HepG2 (cell line): Measurements from ENCODE around the gene NOPCHAP1. TPM values are rescaled to one million over a fixed set of nuclear protein-coding genes. Genes with fewer than 3 reads are reported as not detected.

ENCODE experiments used
- ATAC-seq: fragments of 200-7000 bp; cut with Tn5 transposase; 3 replicates; pipeline ENCODE4 v1.9.1; 2020; ENCODE audit warnings: mild to moderate bottlenecking, moderate library complexity
- BruUV-seq: library from RNA; stranded (reverse); fragments of 400-500 nt; replicated peaks from 2 replicates; lab custom pipeline; 2021; lab: Mats Ljungman, UMichigan
- CTCF ChIA-PET: fragments of 300-600 bp; formaldehyde crosslinking; extraction: SDS; loops from one replicate; lab custom pipeline; 2021; ENCODE audit warnings: low total read pairs, inconsistent platforms, low intra/inter-chr PET ratio; lab: Yijun Ruan, JAX
- POLR2A ChIA-PET: fragments of 350-600 bp; sonication (Branson Sonifier 250); formaldehyde crosslinking; loops from one replicate; lab custom pipeline; 2020; ENCODE audit warnings: antibody characterized with exemption, inconsistent platforms; lab: Yijun Ruan, JAX
- DNase-seq: peaks from one replicate; pipeline ENCODE4 v3.0.0-alpha.2; 2015; ENCODE audit warnings: low spot score
- FAIRE-seq: peaks from 3 replicates; lab custom pipeline; 2011; peaks lifted over from hg19 to GRCh38; lab: Jason Lieb, UNC
- H2AFZ ChIP-seq: one replicate; pipeline ENCODE4 v1.6.1; 2011; ENCODE audit warnings: low read length, inconsistent platforms
- H3K27ac ChIP-seq: fragments of 300-600 bp; 3 replicates; pipeline ENCODE4 v1.8.0; 2011; ENCODE audit warnings: mixed run types, mild to moderate bottlenecking, mixed read lengths, low read length, inconsistent platforms; ENCODE audit not compliant: insufficient read depth; ENCODE audit errors: extremely low read length
- H3K27me3 ChIP-seq, 2 experiments: fragments of 200-600 bp in 1 of 2; 2 replicates in 1 of 2; 3 replicates in 1 of 2; pipeline versions ENCODE4 v1.6.0 to v1.8.0; 2011; ENCODE audit warnings: low read length in 2 of 2, mild to moderate bottlenecking in 2 of 2, moderate library complexity in 2 of 2, inconsistent platforms in 1 of 2; ENCODE audit not compliant: insufficient read depth in 2 of 2, control insufficient read depth in 1 of 2
- H3K36me3 ChIP-seq, 2 experiments: fragments of 200-600 bp in 1 of 2; replicated peaks in 1 of 2; 2 replicates in 1 of 2; 3 replicates in 1 of 2; pipeline versions ENCODE4 v1.5.1 to v1.8.0; 2011; ENCODE audit warnings: low read length in 2 of 2, inconsistent platforms in 1 of 2; ENCODE audit not compliant: insufficient read depth in 2 of 2, control insufficient read depth in 1 of 2
- H3K4me1 ChIP-seq: 2 replicates; pipeline ENCODE4 v1.5.1; 2012; ENCODE audit warnings: low read length, inconsistent platforms; ENCODE audit not compliant: insufficient read depth
- H3K4me2 ChIP-seq: 2 replicates; pipeline ENCODE4 v1.6.0; 2011; ENCODE audit warnings: low read depth, low read length, inconsistent platforms
- H3K4me3 ChIP-seq, 3 experiments: fragments of 200-600 bp in 1 of 3; sonication (generic), shearing (Covaris generic) in 1 of 3; replicated peaks in 1 of 3; 2 replicates each; pipeline ENCODE4 v1.5.1; 2011 to 2016; ENCODE audit warnings: low read length in 3 of 3, inconsistent platforms in 2 of 3, low read depth in 2 of 3, mild to moderate bottlenecking in 2 of 3, control low read depth in 1 of 3, mixed read lengths in 1 of 3; ENCODE audit not compliant: insufficient read depth in 1 of 3
- H3K79me2 ChIP-seq: one replicate; pipeline ENCODE4 v1.6.1; 2011; ENCODE audit warnings: low read length, inconsistent platforms; ENCODE audit not compliant: insufficient read depth
- H3K9ac ChIP-seq: 2 replicates; pipeline ENCODE4 v1.6.0; 2011; ENCODE audit warnings: mild to moderate bottlenecking, low read depth, low read length, inconsistent platforms; ENCODE audit not compliant: insufficient read depth
- H3K9me3 ChIP-seq: 2 replicates; pipeline ENCODE4 v1.5.1; 2012; ENCODE audit warnings: mild to moderate bottlenecking, low read length
- H4K20me1 ChIP-seq: 2 replicates; pipeline ENCODE4 v1.6.0; 2011; ENCODE audit warnings: inconsistent platforms, mild to moderate bottlenecking, low read length, moderate library complexity; ENCODE audit not compliant: insufficient read depth
- HES4 ChIP-seq: sonication (generic); formaldehyde crosslinking; IDR thresholded peaks from 2 replicates; pipeline ENCODE4 v1.9.0; 2021; ENCODE audit warnings: mild to moderate bottlenecking, missing genetic modification reagents, borderline replicate concordance
- HNRNPLL ChIP-seq: fragments of 200-400 bp; formaldehyde crosslinking; IDR thresholded peaks from 2 replicates; pipeline ENCODE4 v1.6.1; 2017; ENCODE audit warnings: mild to moderate bottlenecking, low read depth, low read length; ENCODE audit not compliant: poor library complexity, severe bottlenecking
- HOXD1 ChIP-seq: sonication (generic); formaldehyde crosslinking; IDR thresholded peaks from 2 replicates; pipeline ENCODE4 v1.5.0; 2020; ENCODE audit warnings: missing genetic modification reagents
- KLF12 ChIP-seq: sonication (generic); formaldehyde crosslinking; IDR thresholded peaks from 2 replicates; pipeline ENCODE4 v1.4.0; 2020; ENCODE audit warnings: missing genetic modification reagents, borderline replicate concordance
- NFKB2 ChIP-seq: sonication (generic); formaldehyde crosslinking; IDR thresholded peaks from 2 replicates; pipeline ENCODE4 v1.4.0; 2020; ENCODE audit warnings: missing genetic modification reagents, borderline replicate concordance
- PAX8 ChIP-seq: sonication (generic); formaldehyde crosslinking; IDR thresholded peaks from 2 replicates; pipeline ENCODE4 v1.8.0; 2022; ENCODE audit warnings: mild to moderate bottlenecking, missing genetic modification reagents, borderline replicate concordance
- SALL2 ChIP-seq: sonication (generic); formaldehyde crosslinking; IDR thresholded peaks from 2 replicates; pipeline ENCODE4 v1.8.1; 2023; ENCODE audit warnings: mild to moderate bottlenecking, missing genetic modification reagents, inconsistent platforms
- SMARCC2 ChIP-seq: fragments of 450-650 bp; IDR thresholded peaks from 2 replicates; pipeline ENCODE4 v1.6.1; 2017; ENCODE audit warnings: antibody characterized with exemption, mild to moderate bottlenecking
- ZSCAN31 ChIP-seq: sonication (generic); formaldehyde crosslinking; IDR thresholded peaks from 2 replicates; pipeline ENCODE4 v1.5.0; 2020; ENCODE audit warnings: low read depth, mild to moderate bottlenecking, missing genetic modification reagents
- WGBS: methylation state at CpG from one replicate; pipeline ENCODE4 v1.1.6; 2017; ENCODE audit warnings: low lambda C conversion rate; 5-methylcytosine and 5-hydroxymethylcytosine counted together
- in situ Hi-C: cut with HindIII; loops from 2 replicates; pipeline ENCODE4 v1.10.0; 2017; ENCODE audit warnings: low pct_unique_long_range_greater_than_20kb; ENCODE audit not compliant: extremely low pct_ligation_motif_present
- intact Hi-C: fragments of 100-400 bp; cut with micrococcal nuclease; formaldehyde crosslinking; loops from one replicate; pipeline ENCODE4 v1.10.0; 2022; ENCODE audit not compliant: unreplicated experiment
- polyA plus RNA-seq, 8 experiments: library from polyadenylated mRNA; depleted of rRNA in 3 of 8; stranded (reverse) in 7 of 8; unstranded in 1 of 8; fragments of >200 nt; fragmentation: Illumina TruSeq in 4 of 8; extraction: Trizol in 4 of 8; gene quantifications; 2 replicates each; pipeline versions ENCODE4 v1.2.1 to v1.2.3, GENCODE V29; 2011 to 2016; ENCODE audit warnings: low read depth in 4 of 8, missing spikeins in 1 of 8, mixed read lengths in 1 of 8; ENCODE audit not compliant: insufficient read depth in 1 of 8
- total RNA-seq, 5 experiments: library from RNA; depleted of rRNA; stranded (reverse); fragments of >200 nt; fragmentation: Illumina TruSeq; extraction: Trizol; gene quantifications; 2 replicates each; pipeline ENCODE4 v1.2.3, GENCODE V29; 2016; ENCODE audit warnings: low read depth in 1 of 5
- TF ChIP-seq, protein P1 (sequence below): sonication (generic); formaldehyde crosslinking; IDR thresholded peaks from 2 replicates; pipeline ENCODE4 v1.4.0; 2020; ENCODE audit warnings: missing genetic modification reagents
- TF ChIP-seq, protein P2 (sequence below): sonication (generic); formaldehyde crosslinking; IDR thresholded peaks from 2 replicates; pipeline ENCODE4 v1.8.1; 2023; ENCODE audit warnings: mild to moderate bottlenecking, missing genetic modification reagents, borderline replicate concordance
- TF ChIP-seq, protein P3 (sequence below): sonication (generic); formaldehyde crosslinking; IDR thresholded peaks from 2 replicates; pipeline ENCODE4 v1.5.1; 2020; ENCODE audit warnings: missing genetic modification reagents, mild to moderate bottlenecking, borderline replicate concordance
- TF ChIP-seq, protein P4 (sequence below): fragments of 450-650 bp; IDR thresholded peaks from 2 replicates; pipeline ENCODE4 v1.6.1; 2017

The NOPCHAP1 gene
- total and polyA plus RNA-seq, 2 of the 13 experiments (the other 11 are each of a cell fraction or from before 2014, with no cell fraction given), result 5.7 to 38.1 TPM

DNA sequence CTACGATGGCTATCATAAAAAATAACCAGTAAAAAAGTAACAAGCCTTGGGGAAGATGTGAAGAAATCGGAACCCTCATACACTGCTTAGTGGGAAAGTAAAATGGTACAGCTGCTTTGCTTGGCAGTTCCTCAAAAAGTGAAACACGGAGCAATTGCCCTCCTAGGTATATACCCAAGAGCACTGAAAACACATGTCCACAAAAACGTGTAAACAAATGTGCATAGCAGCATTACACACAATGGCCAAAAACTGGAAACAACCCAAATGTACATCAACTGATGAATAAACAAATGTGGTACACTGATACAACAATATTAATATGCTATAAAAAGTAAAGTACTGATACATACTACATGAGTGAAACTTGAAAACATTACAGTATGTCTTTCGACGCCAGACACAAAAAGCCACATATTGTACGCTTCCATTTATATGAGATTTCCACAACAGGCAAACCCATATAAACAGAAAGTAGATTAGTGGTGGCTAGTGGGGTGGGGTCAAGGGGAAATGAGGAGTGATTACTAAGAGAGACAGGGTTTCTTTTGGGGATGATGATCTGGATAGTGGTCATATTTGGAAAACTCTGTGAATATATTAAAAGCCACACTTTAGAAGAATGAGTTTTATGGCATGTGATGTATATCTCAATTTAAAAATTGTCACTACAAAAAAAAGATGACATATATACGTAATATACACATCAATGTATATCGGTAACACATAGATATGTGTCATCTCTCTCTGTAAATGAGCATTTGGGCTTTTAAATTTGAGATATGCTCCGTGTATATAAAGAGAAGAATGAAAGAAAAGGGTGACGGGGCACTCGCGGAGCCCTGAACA is 29.0 kb upstream of the NOPCHAP1 start (continued):
- TF ChIP-seq NFKB2, result no peak
- TF ChIP-seq SMARCC2, result no peak

DNA sequence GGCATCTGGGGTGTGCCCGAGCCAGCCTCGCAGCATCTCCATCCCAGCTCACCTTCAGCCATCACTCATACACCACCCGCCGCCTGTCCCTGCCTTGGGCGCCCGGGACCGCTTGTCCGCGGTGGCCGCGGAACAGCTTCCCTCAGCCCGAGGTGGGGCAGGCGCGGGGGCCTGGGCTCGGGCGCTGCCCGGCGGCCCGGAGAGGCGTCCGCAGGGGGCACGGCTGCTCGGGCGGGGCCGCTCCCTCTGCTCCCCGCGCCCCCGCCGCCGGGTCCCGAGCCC is 28.5 kb upstream of the NOPCHAP1 start:
- no peaks in the 10 kb centered on the region for H3K9me3 ChIP-seq
- peak overlapping the region; percentile 78 for H3K9ac ChIP-seq
- intact Hi-C loops (loop anchor here (5.0 kb wide), 1 partner anchor 60 kb away; no protein-coding TSS in a partner anchor), in situ Hi-C loops (no loop called here)
- peak; percentile 71 for ATAC-seq
- H4K20me1 ChIP-seq, result no peaks in the 10 kb centered on the region
- ChIA-PET POLR2A (interaction anchor here (1.0 to 2.2 kb wide), 4 partner anchors 9 to 150 kb away, joined by 3 to 6 read pairs (median 5); partner anchors contain the start of gene WASHC4), CTCF (no interaction called here)
- 8% methylated on average over 2 of the region's 31 CpGs for WGBS
- no peaks in the 10 kb centered on the region for H3K36me3 ChIP-seq
- H3K79me2 ChIP-seq, result no peaks in the 10 kb centered on the region
- no peaks in the 10 kb centered on the region; a peak in 1 of 5 replicates for H3K27me3 ChIP-seq
- H3K4me2 ChIP-seq, result peak overlapping the region; percentile 94
- no peak overlapping the region for H2AFZ ChIP-seq
- no peak for FAIRE-seq
- H3K4me3 ChIP-seq, result peak overlapping the region; percentile 69 to 87 (median 75)
- no peak for DNase-seq
- peaks cover 37% of the 10 kb centered on the region for H3K4me1 ChIP-seq
- peak overlapping the region; percentile 49 for H3K27ac ChIP-seq
- BruUV-seq, result no TSS peak
- peak; percentile 13 for TF ChIP-seq HNRNPLL
- TF ChIP-seq KLF12 (CRISPR knock-in tag), result peak; percentile 1; the same call in 1 of the 2 replicates
- TF ChIP-seq, protein P1, sequence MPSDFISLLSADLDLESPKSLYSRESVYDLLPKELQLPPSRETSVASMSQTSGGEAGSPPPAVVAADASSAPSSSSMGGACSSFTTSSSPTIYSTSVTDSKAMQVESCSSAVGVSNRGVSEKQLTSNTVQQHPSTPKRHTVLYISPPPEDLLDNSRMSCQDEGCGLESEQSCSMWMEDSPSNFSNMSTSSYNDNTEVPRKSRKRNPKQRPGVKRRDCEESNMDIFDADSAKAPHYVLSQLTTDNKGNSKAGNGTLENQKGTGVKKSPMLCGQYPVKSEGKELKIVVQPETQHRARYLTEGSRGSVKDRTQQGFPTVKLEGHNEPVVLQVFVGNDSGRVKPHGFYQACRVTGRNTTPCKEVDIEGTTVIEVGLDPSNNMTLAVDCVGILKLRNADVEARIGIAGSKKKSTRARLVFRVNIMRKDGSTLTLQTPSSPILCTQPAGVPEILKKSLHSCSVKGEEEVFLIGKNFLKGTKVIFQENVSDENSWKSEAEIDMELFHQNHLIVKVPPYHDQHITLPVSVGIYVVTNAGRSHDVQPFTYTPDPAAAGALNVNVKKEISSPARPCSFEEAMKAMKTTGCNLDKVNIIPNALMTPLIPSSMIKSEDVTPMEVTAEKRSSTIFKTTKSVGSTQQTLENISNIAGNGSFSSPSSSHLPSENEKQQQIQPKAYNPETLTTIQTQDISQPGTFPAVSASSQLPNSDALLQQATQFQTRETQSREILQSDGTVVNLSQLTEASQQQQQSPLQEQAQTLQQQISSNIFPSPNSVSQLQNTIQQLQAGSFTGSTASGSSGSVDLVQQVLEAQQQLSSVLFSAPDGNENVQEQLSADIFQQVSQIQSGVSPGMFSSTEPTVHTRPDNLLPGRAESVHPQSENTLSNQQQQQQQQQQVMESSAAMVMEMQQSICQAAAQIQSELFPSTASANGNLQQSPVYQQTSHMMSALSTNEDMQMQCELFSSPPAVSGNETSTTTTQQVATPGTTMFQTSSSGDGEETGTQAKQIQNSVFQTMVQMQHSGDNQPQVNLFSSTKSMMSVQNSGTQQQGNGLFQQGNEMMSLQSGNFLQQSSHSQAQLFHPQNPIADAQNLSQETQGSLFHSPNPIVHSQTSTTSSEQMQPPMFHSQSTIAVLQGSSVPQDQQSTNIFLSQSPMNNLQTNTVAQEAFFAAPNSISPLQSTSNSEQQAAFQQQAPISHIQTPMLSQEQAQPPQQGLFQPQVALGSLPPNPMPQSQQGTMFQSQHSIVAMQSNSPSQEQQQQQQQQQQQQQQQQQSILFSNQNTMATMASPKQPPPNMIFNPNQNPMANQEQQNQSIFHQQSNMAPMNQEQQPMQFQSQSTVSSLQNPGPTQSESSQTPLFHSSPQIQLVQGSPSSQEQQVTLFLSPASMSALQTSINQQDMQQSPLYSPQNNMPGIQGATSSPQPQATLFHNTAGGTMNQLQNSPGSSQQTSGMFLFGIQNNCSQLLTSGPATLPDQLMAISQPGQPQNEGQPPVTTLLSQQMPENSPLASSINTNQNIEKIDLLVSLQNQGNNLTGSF (CRISPR knock-in tag), result 0 out of 2 replicates have a peak, but pooled peaks have one; percentile 38
- TF ChIP-seq, protein P2, sequence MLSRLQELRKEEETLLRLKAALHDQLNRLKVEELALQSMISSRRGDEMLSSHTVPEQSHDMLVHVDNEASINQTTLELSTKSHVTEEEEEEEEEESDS (CRISPR knock-in tag), result no peak
- TF ChIP-seq SALL2 (CRISPR knock-in tag), result 0 out of 2 replicates have a peak, but pooled peaks have one; percentile 10
- TF ChIP-seq PAX8, result no peak
- 0 out of 2 replicates have a peak, but pooled peaks have one; percentile 15 for TF ChIP-seq HES4 (CRISPR knock-in tag)
- TF ChIP-seq, protein P3, sequence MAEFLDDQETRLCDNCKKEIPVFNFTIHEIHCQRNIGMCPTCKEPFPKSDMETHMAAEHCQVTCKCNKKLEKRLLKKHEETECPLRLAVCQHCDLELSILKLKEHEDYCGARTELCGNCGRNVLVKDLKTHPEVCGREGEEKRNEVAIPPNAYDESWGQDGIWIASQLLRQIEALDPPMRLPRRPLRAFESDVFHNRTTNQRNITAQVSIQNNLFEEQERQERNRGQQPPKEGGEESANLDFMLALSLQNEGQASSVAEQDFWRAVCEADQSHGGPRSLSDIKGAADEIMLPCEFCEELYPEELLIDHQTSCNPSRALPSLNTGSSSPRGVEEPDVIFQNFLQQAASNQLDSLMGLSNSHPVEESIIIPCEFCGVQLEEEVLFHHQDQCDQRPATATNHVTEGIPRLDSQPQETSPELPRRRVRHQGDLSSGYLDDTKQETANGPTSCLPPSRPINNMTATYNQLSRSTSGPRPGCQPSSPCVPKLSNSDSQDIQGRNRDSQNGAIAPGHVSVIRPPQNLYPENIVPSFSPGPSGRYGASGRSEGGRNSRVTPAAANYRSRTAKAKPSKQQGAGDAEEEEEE (CRISPR knock-in tag), result no peak
- TF ChIP-seq, protein P4, sequence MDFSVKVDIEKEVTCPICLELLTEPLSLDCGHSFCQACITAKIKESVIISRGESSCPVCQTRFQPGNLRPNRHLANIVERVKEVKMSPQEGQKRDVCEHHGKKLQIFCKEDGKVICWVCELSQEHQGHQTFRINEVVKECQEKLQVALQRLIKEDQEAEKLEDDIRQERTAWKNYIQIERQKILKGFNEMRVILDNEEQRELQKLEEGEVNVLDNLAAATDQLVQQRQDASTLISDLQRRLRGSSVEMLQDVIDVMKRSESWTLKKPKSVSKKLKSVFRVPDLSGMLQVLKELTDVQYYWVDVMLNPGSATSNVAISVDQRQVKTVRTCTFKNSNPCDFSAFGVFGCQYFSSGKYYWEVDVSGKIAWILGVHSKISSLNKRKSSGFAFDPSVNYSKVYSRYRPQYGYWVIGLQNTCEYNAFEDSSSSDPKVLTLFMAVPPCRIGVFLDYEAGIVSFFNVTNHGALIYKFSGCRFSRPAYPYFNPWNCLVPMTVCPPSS, result no peak
- TF ChIP-seq HOXD1 (CRISPR knock-in tag), result 0 out of 2 replicates have a peak, but pooled peaks have one; percentile 35
- no peak for TF ChIP-seq ZSCAN31 (CRISPR knock-in tag)
